ENCODE data around the gene CPA2. TPM values are rescaled to one million over a fixed set of nuclear protein-coding genes. Genes with fewer than 3 reads are reported as not detected.
"Not testable (repeated sequence)": the region's sequence is repeated elsewhere in the genome, so short reads cannot be mapped to it uniquely, and the experiment has no call there.

The CPA2 gene
- polyA plus RNA-seq = not detected

GRCh38 chr7:130266258-130266960 is at the start of gene CPA2:
Gene CPA2, plus strand, starts transcription at chr7:130266863. Its CDS starts 19 bp downstream, at chr7:130266882.
- peaks cover 0 to 4% (median 0%) of the 10 kb centered on the region in 3 donors for H3K36me3 Mint-ChIP-seq
- peaks cover 0 to 12% (median 2%) of the 10 kb centered on the region in 6 donors for H3K9me3 Mint-ChIP-seq
- peaks cover 0 to 20% (median 10%) of the 10 kb centered on the region in 3 donors for H3K27me3 Mint-ChIP-seq (ENCODE audit: low read depth in 3 of 3)
- no peak within 1 kb of the TSS for H3K4me3 Mint-ChIP-seq
- DNase-seq = no peak
- no peaks in the 10 kb centered on the region for H3K4me1 Mint-ChIP-seq
- no peak within 1 kb of the TSS for H3K27ac Mint-ChIP-seq

GRCh38 chr7:130218806-130219620 is 47.6 kb upstream of the CPA2 start:
- Mint-ChIP-seq H3K36me3 (no peaks in the 10 kb centered on the region), H3K4me1 (no peaks in the 10 kb centered on the region), H3K4me3 (no peak overlapping the region), H3K27me3 (ENCODE audit: low read depth in 3 of 3) (peaks cover 0 to 4% (median 2%) of the 10 kb centered on the region in 3 donors), H3K27ac (no peak overlapping the region), H3K9me3 (no peaks in the 10 kb centered on the region)
- DNase-seq = no peak

- Mint-ChIP-seq H3K27ac (no peak overlapping the region), H3K9me3 (no peaks in the 10 kb centered on the region)
Observed at GRCh38 chr7:130219871-130220270, 46.8 kb upstream of the CPA2 start.

GRCh38 chr7:130221746-130222145 is 44.9 kb upstream of the CPA2 start:
- Mint-ChIP-seq H3K4me3 (no peak overlapping the region), H3K27ac (no peak overlapping the region), H3K4me1 (no peaks in the 10 kb centered on the region), H3K36me3 (no peaks in the 10 kb centered on the region), H3K27me3 (ENCODE audit: low read depth in 3 of 3) (peaks cover 2 to 5% (median 2%) of the 10 kb centered on the region in 3 donors), H3K9me3 (no peaks in the 10 kb centered on the region)
- DNase-seq = no peak

More at GRCh38 chr7:130219871-130220270, 46.8 kb upstream of the CPA2 start:
- no peak for DNase-seq
- no peaks in the 10 kb centered on the region for H3K36me3 Mint-ChIP-seq
- H3K4me1 Mint-ChIP-seq = no peaks in the 10 kb centered on the region
- peaks cover 0 to 5% (median 2%) of the 10 kb centered on the region in 3 donors for H3K27me3 Mint-ChIP-seq (ENCODE audit: low read depth in 3 of 3)
- no peak overlapping the region for H3K4me3 Mint-ChIP-seq

GRCh38 chr7:130223646-130224045 is 43.0 kb upstream of the CPA2 start:
- Mint-ChIP-seq H3K36me3 (no peaks in the 10 kb centered on the region), H3K9me3 (no peaks in the 10 kb centered on the region), H3K27ac (peak overlapping the region in 1 of 6 donors; percentile 69), H3K4me3 (no peak overlapping the region), H3K4me1 (no peaks in the 10 kb centered on the region), H3K27me3 (ENCODE audit: low read depth in 3 of 3) (peaks cover 0 to 5% (median 2%) of the 10 kb centered on the region in 3 donors)
- no peak for DNase-seq

- no peak for DNase-seq
- peak overlapping the region in 1 of 6 donors; percentile 69 for H3K27ac Mint-ChIP-seq
- no peak overlapping the region for H3K4me3 Mint-ChIP-seq
- H3K36me3 Mint-ChIP-seq = no peaks in the 10 kb centered on the region
- H3K4me1 Mint-ChIP-seq = no peaks in the 10 kb centered on the region
- H3K9me3 Mint-ChIP-seq = no peaks in the 10 kb centered on the region
- peaks cover 0 to 5% (median 2%) of the 10 kb centered on the region in 3 donors for H3K27me3 Mint-ChIP-seq (ENCODE audit: low read depth in 3 of 3)
Observed at GRCh38 chr7:130224210-130224609, 42.5 kb upstream of the CPA2 start.

GRCh38 chr7:130224923-130225322 is 41.7 kb upstream of the CPA2 start:
- not testable (repeated sequence) for H3K36me3 Mint-ChIP-seq; H3K4me1 Mint-ChIP-seq; H3K27ac Mint-ChIP-seq; H3K4me3 Mint-ChIP-seq; DNase-seq; H3K9me3 Mint-ChIP-seq; H3K27me3 Mint-ChIP-seq (ENCODE audit: low read depth in 3 of 3)

- no peak overlapping the region for H3K27ac Mint-ChIP-seq
- H3K27me3 Mint-ChIP-seq (ENCODE audit: low read depth in 3 of 3) = peaks cover 0 to 5% (median 4%) of the 10 kb centered on the region in 3 donors
- no peak for DNase-seq
- no peaks in the 10 kb centered on the region for H3K4me1 Mint-ChIP-seq
- H3K4me3 Mint-ChIP-seq = no peak overlapping the region
- no peaks in the 10 kb centered on the region for H3K9me3 Mint-ChIP-seq
- H3K36me3 Mint-ChIP-seq = no peaks in the 10 kb centered on the region
Observed at GRCh38 chr7:130226333-130226732, 40.3 kb upstream of the CPA2 start.

GRCh38 chr7:130227883-130228575 is 38.6 kb upstream of the CPA2 start:
- Mint-ChIP-seq H3K4me3 (no peak overlapping the region), H3K4me1 (no peaks in the 10 kb centered on the region), H3K27ac (no peak overlapping the region), H3K9me3 (no peaks in the 10 kb centered on the region), H3K27me3 (ENCODE audit: low read depth in 3 of 3) (peaks cover 1 to 5% (median 4%) of the 10 kb centered on the region in 3 donors), H3K36me3 (no peaks in the 10 kb centered on the region)
- no peak for DNase-seq

- DNase-seq = no peak
- no peaks in the 10 kb centered on the region for H3K9me3 Mint-ChIP-seq
- no peaks in the 10 kb centered on the region for H3K36me3 Mint-ChIP-seq
- H3K27me3 Mint-ChIP-seq (ENCODE audit: low read depth in 3 of 3) = peaks cover 1 to 4% (median 1%) of the 10 kb centered on the region in 3 donors
- no peak overlapping the region for H3K4me3 Mint-ChIP-seq
- H3K4me1 Mint-ChIP-seq = no peaks in the 10 kb centered on the region
- H3K27ac Mint-ChIP-seq = no peak overlapping the region
Observed at GRCh38 chr7:130228840-130229502, 37.7 kb upstream of the CPA2 start.

- not testable (repeated sequence) for H3K27me3 Mint-ChIP-seq (ENCODE audit: low read depth in 3 of 3); H3K9me3 Mint-ChIP-seq; H3K4me3 Mint-ChIP-seq; H3K4me1 Mint-ChIP-seq; H3K36me3 Mint-ChIP-seq; H3K27ac Mint-ChIP-seq; DNase-seq
Observed at GRCh38 chr7:130229981-130230380, 36.7 kb upstream of the CPA2 start.

GRCh38 chr7:130231792-130232191 is 34.9 kb upstream of the CPA2 start:
- Mint-ChIP-seq H3K27ac (no peak overlapping the region), H3K4me1 (no peaks in the 10 kb centered on the region), H3K27me3 (ENCODE audit: low read depth in 3 of 3) (peaks cover 2 to 3% (median 2%) of the 10 kb centered on the region in 3 donors), H3K9me3 (no peaks in the 10 kb centered on the region), H3K36me3 (no peaks in the 10 kb centered on the region), H3K4me3 (no peak overlapping the region)
- no peak for DNase-seq

- no peaks in the 10 kb centered on the region for H3K36me3 Mint-ChIP-seq
- peaks cover 2 to 3% (median 2%) of the 10 kb centered on the region in 3 donors for H3K27me3 Mint-ChIP-seq (ENCODE audit: low read depth in 3 of 3)
- no peak overlapping the region for H3K27ac Mint-ChIP-seq
- H3K4me1 Mint-ChIP-seq = no peaks in the 10 kb centered on the region
- no peak overlapping the region for H3K4me3 Mint-ChIP-seq
- no peak for DNase-seq
- H3K9me3 Mint-ChIP-seq = no peaks in the 10 kb centered on the region
Observed at GRCh38 chr7:130232209-130232608, 34.5 kb upstream of the CPA2 start.
